OCI-LY1 (cell line): Measurements from ENCODE around the gene GRAP2.

ENCODE experiments used
- H2AFZ ChIP-seq: fragments of 200-600 bp; sonication (generic), shearing (Covaris generic); 2 replicates; pipeline ENCODE4 v1.6.0; 2014; ENCODE audit warnings: antibody characterized with exemption, mild to moderate bottlenecking, low read length
- H3F3A ChIP-seq: fragments of 200-600 bp; sonication (generic), shearing (Covaris generic); 2 replicates; pipeline ENCODE4 v1.6.0; 2014; ENCODE audit warnings: mild to moderate bottlenecking, antibody characterized with exemption, low read length, moderate library complexity; ENCODE audit not compliant: insufficient read depth
- H3K27ac ChIP-seq: fragments of 200-600 bp; sonication (generic); 2 replicates; pipeline ENCODE4 v1.5.1; 2014; ENCODE audit warnings: low read length, mixed run types, mild to moderate bottlenecking, low read depth; ENCODE audit not compliant: poor library complexity, severe bottlenecking
- H3K27me3 ChIP-seq: fragments of 200-600 bp; sonication (generic); 2 replicates; pipeline ENCODE4 v1.6.0; 2014; ENCODE audit warnings: antibody characterized with exemption, mild to moderate bottlenecking, low read length, moderate library complexity; ENCODE audit not compliant: insufficient read depth
- H3K36me3 ChIP-seq: fragments of 200-600 bp; sonication (generic); 2 replicates; pipeline ENCODE4 v1.6.1; 2014; ENCODE audit warnings: mild to moderate bottlenecking, antibody characterized with exemption, low read length, moderate library complexity, mixed read lengths; ENCODE audit not compliant: insufficient read depth
- H3K4me1 ChIP-seq: fragments of 200-600 bp; sonication (generic); 2 replicates; pipeline ENCODE4 v1.5.1; 2014; ENCODE audit warnings: mild to moderate bottlenecking, low read length, moderate library complexity; ENCODE audit not compliant: insufficient read depth, severe bottlenecking
- H3K4me2 ChIP-seq: fragments of 200-600 bp; sonication (generic), shearing (Covaris generic); 2 replicates; pipeline ENCODE4 v1.6.1; 2014; ENCODE audit warnings: low read length
- H3K4me3 ChIP-seq: fragments of 200-600 bp; sonication (generic); 2 replicates; pipeline ENCODE4 v1.5.1; 2014; ENCODE audit warnings: low read length, low read depth, mild to moderate bottlenecking, mixed read lengths; ENCODE audit not compliant: poor library complexity, severe bottlenecking
- H3K79me2 ChIP-seq: fragments of 200-600 bp; shearing (Covaris generic); 2 replicates; pipeline ENCODE4 v1.6.1; 2016; ENCODE audit warnings: mixed run types, low read length, mixed read lengths; ENCODE audit not compliant: insufficient read depth
- H3K9ac ChIP-seq: fragments of 200-600 bp; sonication (generic), shearing (Covaris generic); 2 replicates; pipeline ENCODE4 v1.6.1; 2014; ENCODE audit warnings: mild to moderate bottlenecking, low read length, mixed read lengths
- H3K9me2 ChIP-seq: fragments of 200-600 bp; sonication (generic), shearing (Covaris generic); 2 replicates; pipeline ENCODE4 v1.6.1; 2014; ENCODE audit warnings: low read depth, mild to moderate bottlenecking, low read length, mixed read lengths
- H3K9me3 ChIP-seq: fragments of 200-600 bp; shearing (Covaris generic); 2 replicates; pipeline ENCODE4 v1.6.1; 2014; ENCODE audit warnings: low read length, mixed read lengths
- H4K20me1 ChIP-seq: fragments of 200-600 bp; sonication (generic), shearing (Covaris generic); 2 replicates; pipeline ENCODE4 v1.6.0; 2016; ENCODE audit warnings: mild to moderate bottlenecking, low read length; ENCODE audit not compliant: insufficient read depth
- CTCF ChIP-seq: fragments of 200-600 bp; sonication (generic), shearing (Covaris generic); IDR thresholded peaks from 2 replicates; pipeline ENCODE4 v1.5.1; 2017; ENCODE audit warnings: mild to moderate bottlenecking, antibody characterized with exemption, low read length, moderate library complexity, mixed read lengths
- EZH2 ChIP-seq: fragments of 200-600 bp; sonication (generic), shearing (Covaris generic); IDR thresholded peaks from 2 replicates; pipeline ENCODE4 v1.8.0; 2017; ENCODE audit warnings: borderline replicate concordance, mixed run types, mild to moderate bottlenecking, antibody characterized with exemption, low read length, moderate library complexity, mixed read lengths

GRAP2 gene

GRCh38 chr22:39938509-39939111 is 37.7 kb downstream of the GRAP2 start:
- H4K20me1 ChIP-seq: no peaks in the 10 kb centered on the region
- H3K9ac ChIP-seq: no peak overlapping the region
- H3K9me2 ChIP-seq: no peaks in the 10 kb centered on the region
- no peak for TF ChIP-seq EZH2
- TF ChIP-seq CTCF: no peak
- H3K9me3 ChIP-seq: no peaks in the 10 kb centered on the region
- H2AFZ ChIP-seq: no peak overlapping the region
- H3K4me2 ChIP-seq: no peak overlapping the region
- no peak overlapping the region for H3K4me3 ChIP-seq
- H3K27me3 ChIP-seq: no peaks in the 10 kb centered on the region; the same call in 1 of the 2 replicates
- H3K27ac ChIP-seq: no peak overlapping the region
- H3K36me3 ChIP-seq: no peaks in the 10 kb centered on the region
- no peaks in the 10 kb centered on the region for H3K79me2 ChIP-seq
- no peaks in the 10 kb centered on the region for H3F3A ChIP-seq
- H3K4me1 ChIP-seq: no peaks in the 10 kb centered on the region

GRCh38 chr22:39939830-39940229 is 38.9 kb downstream of the GRAP2 start:
- H3F3A ChIP-seq: no peaks in the 10 kb centered on the region
- H2AFZ ChIP-seq: no peak overlapping the region
- no peak overlapping the region for H3K27ac ChIP-seq
- H3K4me2 ChIP-seq: no peak overlapping the region
- no peak overlapping the region for H3K9ac ChIP-seq
- no peaks in the 10 kb centered on the region for H3K9me2 ChIP-seq
- no peaks in the 10 kb centered on the region for H4K20me1 ChIP-seq
- TF ChIP-seq EZH2: no peak
- no peak for TF ChIP-seq CTCF
- no peaks in the 10 kb centered on the region for H3K27me3 ChIP-seq
- H3K36me3 ChIP-seq: no peaks in the 10 kb centered on the region
- H3K4me1 ChIP-seq: no peaks in the 10 kb centered on the region
- no peaks in the 10 kb centered on the region for H3K9me3 ChIP-seq
- H3K79me2 ChIP-seq: no peaks in the 10 kb centered on the region
- no peak overlapping the region for H3K4me3 ChIP-seq

GRCh38 chr22:39940757-39941305 is 39.9 kb downstream of the GRAP2 start:
- Histone ChIP-seq H3F3A (no peaks in the 10 kb centered on the region), H3K4me3 (no peak overlapping the region), H3K4me1 (no peaks in the 10 kb centered on the region), H3K27me3 (no peaks in the 10 kb centered on the region), H3K79me2 (no peaks in the 10 kb centered on the region), H3K4me2 (no peak overlapping the region), H3K36me3 (no peaks in the 10 kb centered on the region), H3K9me3 (no peaks in the 10 kb centered on the region), H4K20me1 (no peaks in the 10 kb centered on the region), H3K9ac (no peak overlapping the region), H2AFZ (no peak overlapping the region), H3K9me2 (no peaks in the 10 kb centered on the region), H3K27ac (no peak overlapping the region)
- TF ChIP-seq CTCF: no peak
- no peak for TF ChIP-seq EZH2
